ENCODE measurements around the gene IFITM5. TPM values are rescaled to one million over a fixed set of nuclear protein-coding genes. Genes with fewer than 3 reads are reported as not detected.
A peak's percentile ranks its signal among the peaks of the same experiment; 100 is the strongest.

The IFITM5 gene
- total RNA-seq, 2 donors from 2014 or later, result not detected

DNA sequence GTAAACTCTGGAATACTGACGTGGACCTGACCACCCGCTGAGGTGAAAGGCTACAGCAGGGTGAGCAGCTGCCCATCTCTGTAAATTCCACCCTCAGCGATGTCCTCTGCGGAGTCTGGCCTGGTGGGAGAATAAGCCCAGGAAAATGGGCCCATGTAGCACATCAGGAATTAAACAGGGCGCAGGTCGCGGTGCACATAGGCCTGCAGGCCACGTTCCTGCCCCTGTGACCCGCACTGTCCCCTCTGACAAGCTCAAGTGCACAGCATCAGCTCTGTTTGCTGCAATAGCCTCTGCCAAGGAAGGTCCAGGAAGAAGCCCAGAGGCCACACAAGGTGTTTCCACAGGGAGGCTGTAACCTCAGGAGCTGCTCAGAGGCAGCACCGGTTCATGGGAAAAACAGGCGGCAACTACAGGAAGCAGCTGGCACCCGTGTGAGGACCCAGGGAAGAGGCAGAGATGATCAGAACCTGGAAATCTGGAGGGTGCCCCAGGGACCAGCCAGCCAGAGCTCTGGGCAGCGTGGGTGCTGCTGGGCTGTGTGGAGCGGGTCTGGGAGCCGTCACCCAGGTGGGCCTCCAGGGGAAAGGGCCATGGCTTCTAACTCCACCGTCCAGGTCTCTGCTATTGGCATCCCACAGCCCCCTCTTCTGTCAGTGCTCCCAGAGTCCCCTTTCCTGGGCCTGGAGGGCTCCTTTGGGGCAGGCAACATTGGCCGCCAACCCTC lies 7.5 kb upstream of the IFITM5 start:
- DNase-seq (ENCODE audit: low spot score), result no peak
- intact Hi-C loops (cut with DNase I), result loop anchor here (5.0 kb wide), 2 partner anchors 50 to 145 kb away; partner anchors contain the start of gene PTDSS2
- TF ChIP-seq, protein P1, sequence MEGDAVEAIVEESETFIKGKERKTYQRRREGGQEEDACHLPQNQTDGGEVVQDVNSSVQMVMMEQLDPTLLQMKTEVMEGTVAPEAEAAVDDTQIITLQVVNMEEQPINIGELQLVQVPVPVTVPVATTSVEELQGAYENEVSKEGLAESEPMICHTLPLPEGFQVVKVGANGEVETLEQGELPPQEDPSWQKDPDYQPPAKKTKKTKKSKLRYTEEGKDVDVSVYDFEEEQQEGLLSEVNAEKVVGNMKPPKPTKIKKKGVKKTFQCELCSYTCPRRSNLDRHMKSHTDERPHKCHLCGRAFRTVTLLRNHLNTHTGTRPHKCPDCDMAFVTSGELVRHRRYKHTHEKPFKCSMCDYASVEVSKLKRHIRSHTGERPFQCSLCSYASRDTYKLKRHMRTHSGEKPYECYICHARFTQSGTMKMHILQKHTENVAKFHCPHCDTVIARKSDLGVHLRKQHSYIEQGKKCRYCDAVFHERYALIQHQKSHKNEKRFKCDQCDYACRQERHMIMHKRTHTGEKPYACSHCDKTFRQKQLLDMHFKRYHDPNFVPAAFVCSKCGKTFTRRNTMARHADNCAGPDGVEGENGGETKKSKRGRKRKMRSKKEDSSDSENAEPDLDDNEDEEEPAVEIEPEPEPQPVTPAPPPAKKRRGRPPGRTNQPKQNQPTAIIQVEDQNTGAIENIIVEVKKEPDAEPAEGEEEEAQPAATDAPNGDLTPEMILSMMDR (IDR thresholded peaks at IDR 0.05), result no peak
- TF ChIP-seq POLR2AphosphoS5 (IDR thresholded peaks at IDR 0.05) (no peak), POLR2A (IDR thresholded peaks at IDR 0.05) (no peak)
- Histone ChIP-seq H3K27me3 (replicated peaks; ENCODE audit: insufficient read depth) (no peaks in the 10 kb centered on the region), H3K36me3 (no peaks in the 10 kb centered on the region), H3K4me1 (replicated peaks) (peaks cover under 1% of the 10 kb centered on the region), H3K27ac (peak overlapping the region in 1 of 2 donors; percentile 81), H3K4me3 (no peak overlapping the region), H3K9me3 (no peaks in the 10 kb centered on the region)
- WGBS, result 93% methylated on average over 17 of the region's 17 CpGs

DNA sequence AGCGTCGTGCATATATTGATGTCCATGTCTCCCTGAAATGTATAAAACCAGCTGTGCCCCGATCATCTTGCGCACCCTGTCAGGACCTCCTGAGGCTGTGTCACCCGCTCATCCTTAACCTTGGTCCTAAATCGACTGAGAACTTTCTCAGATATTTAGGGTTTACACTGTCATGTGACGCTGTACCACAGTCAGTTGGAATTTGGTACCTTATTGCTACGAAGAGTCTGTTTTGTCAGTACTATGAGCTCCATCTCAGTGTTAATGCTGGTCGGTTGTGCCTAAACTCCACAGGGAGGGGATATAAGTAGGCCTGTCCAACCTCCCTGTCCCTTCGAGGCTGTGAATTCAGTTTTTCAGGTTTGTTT lies 6.5 kb upstream of the IFITM5 start:
- 87% methylated on average over 10 of the region's 10 CpGs for WGBS
- TF ChIP-seq POLR2A (IDR thresholded peaks at IDR 0.05), result no peak
- TF ChIP-seq POLR2AphosphoS5 (IDR thresholded peaks at IDR 0.05), result no peak
- TF ChIP-seq, protein P1 (IDR thresholded peaks at IDR 0.05), result no peak
- H3K9me3 ChIP-seq, result no peaks in the 10 kb centered on the region
- intact Hi-C loops (cut with DNase I), result loop anchor here (5.0 kb wide), 2 partner anchors 51 to 146 kb away; partner anchors contain the start of gene PTDSS2
- H3K27ac ChIP-seq, result peak overlapping the region in 1 of 2 donors; percentile 81
- no peak overlapping the region for H3K4me3 ChIP-seq
- no peaks in the 10 kb centered on the region for H3K4me1 ChIP-seq (replicated peaks)
- no peaks in the 10 kb centered on the region for H3K27me3 ChIP-seq (replicated peaks; ENCODE audit: insufficient read depth)
- no peaks in the 10 kb centered on the region for H3K36me3 ChIP-seq
- DNase-seq (ENCODE audit: low spot score), result no peak

- no peak overlapping the region for H3K27ac ChIP-seq
Measured at GRCh38 chr11:304915-305843, 5.9 kb upstream of the IFITM5 start.

GRCh38 chr11:304061-304506 lies 4.8 kb upstream of the IFITM5 start:
- Histone ChIP-seq H3K27ac (no peak overlapping the region), H3K27me3 (replicated peaks; ENCODE audit: insufficient read depth) (peaks cover 10% of the 10 kb centered on the region), H3K4me3 (no peak overlapping the region), H3K4me1 (replicated peaks) (no peaks in the 10 kb centered on the region), H3K36me3 (no peaks in the 10 kb centered on the region), H3K9me3 (no peaks in the 10 kb centered on the region)
- TF ChIP-seq POLR2AphosphoS5 (IDR thresholded peaks at IDR 0.05) (no peak), POLR2A (IDR thresholded peaks at IDR 0.05) (no peak)
- TF ChIP-seq, protein P1 (IDR thresholded peaks at IDR 0.05), result no peak
- intact Hi-C loops (cut with DNase I), result no loop called here
- no peak for DNase-seq (ENCODE audit: low spot score)
- 92% methylated on average over 52 of the region's 52 CpGs for WGBS

More at GRCh38 chr11:304915-305843, 5.9 kb upstream of the IFITM5 start:
- H3K4me3 ChIP-seq, result no peak overlapping the region
- peak; percentile 64 for TF ChIP-seq POLR2AphosphoS5 (IDR thresholded peaks at IDR 0.05)
- TF ChIP-seq POLR2A (IDR thresholded peaks at IDR 0.05), result no peak
- TF ChIP-seq, protein P1 (IDR thresholded peaks at IDR 0.05), result peak; percentile 12 to 86 (median 64)
- H3K9me3 ChIP-seq, result no peaks in the 10 kb centered on the region
- H3K27me3 ChIP-seq (replicated peaks; ENCODE audit: insufficient read depth), result no peaks in the 10 kb centered on the region
- H3K36me3 ChIP-seq, result no peaks in the 10 kb centered on the region
- intact Hi-C loops (cut with DNase I), result loop anchor here (5.0 kb wide), 2 partner anchors 52 to 147 kb away; partner anchors contain the start of gene PTDSS2
- 37% methylated on average over 19 of the region's 19 CpGs for WGBS
- peak; percentile 69 for DNase-seq (ENCODE audit: low spot score)
- no peaks in the 10 kb centered on the region for H3K4me1 ChIP-seq (replicated peaks)

Data from prostate gland (tissue), 2 donors.